ENCODE results near the gene PLEKHH1.

- TF ChIP-seq ZBTB8A (tag by site-specific recombination; IDR thresholded peaks at IDR 0.05) (no peak), PRDM10 (tag by site-specific recombination; IDR thresholded peaks at IDR 0.05) (no peak), MEIS1 (CRISPR knock-in tag; IDR thresholded peaks at IDR 0.05; ENCODE audit: borderline replicate concordance) (no peak), ZNF747 (tag by site-specific recombination; IDR thresholded peaks at IDR 0.05) (no peak), ATF2 (tag by site-specific recombination; IDR thresholded peaks at IDR 0.05; ENCODE audit: low read depth) (no peak), KLF16 (tag by site-specific recombination; IDR thresholded peaks at IDR 0.05) (no peak), ZNF239 (tag by site-specific recombination; IDR thresholded peaks at IDR 0.05) (no peak)
- TF ChIP-seq, protein P1, sequence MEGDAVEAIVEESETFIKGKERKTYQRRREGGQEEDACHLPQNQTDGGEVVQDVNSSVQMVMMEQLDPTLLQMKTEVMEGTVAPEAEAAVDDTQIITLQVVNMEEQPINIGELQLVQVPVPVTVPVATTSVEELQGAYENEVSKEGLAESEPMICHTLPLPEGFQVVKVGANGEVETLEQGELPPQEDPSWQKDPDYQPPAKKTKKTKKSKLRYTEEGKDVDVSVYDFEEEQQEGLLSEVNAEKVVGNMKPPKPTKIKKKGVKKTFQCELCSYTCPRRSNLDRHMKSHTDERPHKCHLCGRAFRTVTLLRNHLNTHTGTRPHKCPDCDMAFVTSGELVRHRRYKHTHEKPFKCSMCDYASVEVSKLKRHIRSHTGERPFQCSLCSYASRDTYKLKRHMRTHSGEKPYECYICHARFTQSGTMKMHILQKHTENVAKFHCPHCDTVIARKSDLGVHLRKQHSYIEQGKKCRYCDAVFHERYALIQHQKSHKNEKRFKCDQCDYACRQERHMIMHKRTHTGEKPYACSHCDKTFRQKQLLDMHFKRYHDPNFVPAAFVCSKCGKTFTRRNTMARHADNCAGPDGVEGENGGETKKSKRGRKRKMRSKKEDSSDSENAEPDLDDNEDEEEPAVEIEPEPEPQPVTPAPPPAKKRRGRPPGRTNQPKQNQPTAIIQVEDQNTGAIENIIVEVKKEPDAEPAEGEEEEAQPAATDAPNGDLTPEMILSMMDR (tag by site-specific recombination; IDR thresholded peaks at IDR 0.05): no peak
- TF ChIP-seq, protein P2, sequence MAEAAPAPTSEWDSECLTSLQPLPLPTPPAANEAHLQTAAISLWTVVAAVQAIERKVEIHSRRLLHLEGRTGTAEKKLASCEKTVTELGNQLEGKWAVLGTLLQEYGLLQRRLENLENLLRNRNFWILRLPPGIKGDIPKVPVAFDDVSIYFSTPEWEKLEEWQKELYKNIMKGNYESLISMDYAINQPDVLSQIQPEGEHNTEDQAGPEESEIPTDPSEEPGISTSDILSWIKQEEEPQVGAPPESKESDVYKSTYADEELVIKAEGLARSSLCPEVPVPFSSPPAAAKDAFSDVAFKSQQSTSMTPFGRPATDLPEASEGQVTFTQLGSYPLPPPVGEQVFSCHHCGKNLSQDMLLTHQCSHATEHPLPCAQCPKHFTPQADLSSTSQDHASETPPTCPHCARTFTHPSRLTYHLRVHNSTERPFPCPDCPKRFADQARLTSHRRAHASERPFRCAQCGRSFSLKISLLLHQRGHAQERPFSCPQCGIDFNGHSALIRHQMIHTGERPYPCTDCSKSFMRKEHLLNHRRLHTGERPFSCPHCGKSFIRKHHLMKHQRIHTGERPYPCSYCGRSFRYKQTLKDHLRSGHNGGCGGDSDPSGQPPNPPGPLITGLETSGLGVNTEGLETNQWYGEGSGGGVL (tag by site-specific recombination; IDR thresholded peaks at IDR 0.05): no peak
- TF ChIP-seq, protein P3, sequence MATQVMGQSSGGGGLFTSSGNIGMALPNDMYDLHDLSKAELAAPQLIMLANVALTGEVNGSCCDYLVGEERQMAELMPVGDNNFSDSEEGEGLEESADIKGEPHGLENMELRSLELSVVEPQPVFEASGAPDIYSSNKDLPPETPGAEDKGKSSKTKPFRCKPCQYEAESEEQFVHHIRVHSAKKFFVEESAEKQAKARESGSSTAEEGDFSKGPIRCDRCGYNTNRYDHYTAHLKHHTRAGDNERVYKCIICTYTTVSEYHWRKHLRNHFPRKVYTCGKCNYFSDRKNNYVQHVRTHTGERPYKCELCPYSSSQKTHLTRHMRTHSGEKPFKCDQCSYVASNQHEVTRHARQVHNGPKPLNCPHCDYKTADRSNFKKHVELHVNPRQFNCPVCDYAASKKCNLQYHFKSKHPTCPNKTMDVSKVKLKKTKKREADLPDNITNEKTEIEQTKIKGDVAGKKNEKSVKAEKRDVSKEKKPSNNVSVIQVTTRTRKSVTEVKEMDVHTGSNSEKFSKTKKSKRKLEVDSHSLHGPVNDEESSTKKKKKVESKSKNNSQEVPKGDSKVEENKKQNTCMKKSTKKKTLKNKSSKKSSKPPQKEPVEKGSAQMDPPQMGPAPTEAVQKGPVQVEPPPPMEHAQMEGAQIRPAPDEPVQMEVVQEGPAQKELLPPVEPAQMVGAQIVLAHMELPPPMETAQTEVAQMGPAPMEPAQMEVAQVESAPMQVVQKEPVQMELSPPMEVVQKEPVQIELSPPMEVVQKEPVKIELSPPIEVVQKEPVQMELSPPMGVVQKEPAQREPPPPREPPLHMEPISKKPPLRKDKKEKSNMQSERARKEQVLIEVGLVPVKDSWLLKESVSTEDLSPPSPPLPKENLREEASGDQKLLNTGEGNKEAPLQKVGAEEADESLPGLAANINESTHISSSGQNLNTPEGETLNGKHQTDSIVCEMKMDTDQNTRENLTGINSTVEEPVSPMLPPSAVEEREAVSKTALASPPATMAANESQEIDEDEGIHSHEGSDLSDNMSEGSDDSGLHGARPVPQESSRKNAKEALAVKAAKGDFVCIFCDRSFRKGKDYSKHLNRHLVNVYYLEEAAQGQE (tag by site-specific recombination; IDR thresholded peaks at IDR 0.05): no peak
Observed at GRCh38 chr14:67486890-67487289, 46.2 kb upstream of the PLEKHH1 start.
